IMR-90 (cell line): Measurements from ENCODE around the gene LYRM2. TPM values are rescaled to one million over a fixed set of nuclear protein-coding genes. Genes with fewer than 3 reads are reported as not detected.

Source experiments
- ATAC-seq: fragments of 200-7000 bp; cut with Tn5 transposase; 2 replicates; pipeline ENCODE4 v1.9.1; 2020; ENCODE audit warnings: low read depth, mild to moderate bottlenecking, moderate library complexity
- BruUV-seq: library from RNA; stranded (reverse); fragments of 400-500 nt; replicated peaks from 2 replicates; lab custom pipeline; 2021; lab: Mats Ljungman, UMichigan
- CTCF ChIA-PET: fragments of 300-600 bp; formaldehyde crosslinking; extraction: SDS; loops from one replicate; lab custom pipeline; 2021; ENCODE audit warnings: antibody characterized with exemption; lab: Yijun Ruan, JAX
- POLR2A ChIA-PET: fragments of 300-600 bp; sonication (Branson Sonifier 250); formaldehyde crosslinking; loops from one replicate; lab custom pipeline; 2022; ENCODE audit warnings: antibody characterized with exemption; ENCODE audit not compliant: unreplicated experiment; lab: Charles Lee
- DNase-seq: peaks from one replicate; pipeline ENCODE4 v3.0.0; 2013
- H2AFZ ChIP-seq: replicated peaks from 2 replicates; pipeline ENCODE3; 2013; ENCODE audit warnings: low read length, mild to moderate bottlenecking; ENCODE audit not compliant: poor library complexity
- H2AK5ac ChIP-seq: 2 replicates; pipeline ENCODE4 v1.6.1; 2013; ENCODE audit warnings: low read depth, low read length, inconsistent platforms
- H2AK9ac ChIP-seq: replicated peaks from 2 replicates; pipeline ENCODE3; 2013; ENCODE audit warnings: mild to moderate bottlenecking, low read depth, low read length, moderate library complexity; ENCODE audit not compliant: poor library complexity
- H2BK120ac ChIP-seq: 2 replicates; pipeline ENCODE4 v1.6.1; 2013; ENCODE audit warnings: low read depth, low read length, inconsistent platforms
- H2BK15ac ChIP-seq: 3 replicates; pipeline ENCODE4 v1.6.1; 2013; ENCODE audit warnings: low read depth, low read length, inconsistent platforms
- H2BK20ac ChIP-seq: 2 replicates; pipeline ENCODE4 v1.6.1; 2013; ENCODE audit warnings: low read depth, mild to moderate bottlenecking, inconsistent platforms, low read length, moderate library complexity
- H2BK5ac ChIP-seq: 2 replicates; pipeline ENCODE4 v1.6.1; 2013; ENCODE audit warnings: mild to moderate bottlenecking, low read depth, low read length, inconsistent platforms; ENCODE audit not compliant: poor library complexity, severe bottlenecking
- H3K14ac ChIP-seq: replicated peaks from 2 replicates; pipeline ENCODE4 v1.6.1; 2013; ENCODE audit warnings: low read depth, low read length, inconsistent platforms
- H3K18ac ChIP-seq: 2 replicates; pipeline ENCODE4 v1.6.1; 2013; ENCODE audit warnings: low read depth, low read length, control low read depth
- H3K23ac ChIP-seq: 2 replicates; pipeline ENCODE4 v1.6.1; 2013; ENCODE audit warnings: low read depth, low read length, inconsistent platforms
- H3K27ac ChIP-seq: 2 replicates; pipeline ENCODE4 v1.5.1; 2013; ENCODE audit warnings: mild to moderate bottlenecking, control low read depth, low read length; ENCODE audit not compliant: insufficient read depth
- H3K27me3 ChIP-seq: 2 replicates; pipeline ENCODE4 v1.6.1; 2013; ENCODE audit warnings: low read length; ENCODE audit not compliant: control insufficient read depth, insufficient read depth
- H3K36me3 ChIP-seq: 2 replicates; pipeline ENCODE4 v1.6.1; 2013; ENCODE audit warnings: low read length, mixed read lengths; ENCODE audit not compliant: control insufficient read depth, insufficient read depth
- H3K4ac ChIP-seq: 2 replicates; pipeline ENCODE4 v1.6.1; 2013; ENCODE audit warnings: low read depth, low read length, inconsistent platforms
- H3K4me1 ChIP-seq: 2 replicates; pipeline ENCODE4 v1.6.1; 2013; ENCODE audit warnings: low read length, mixed read lengths; ENCODE audit not compliant: control insufficient read depth, insufficient read depth
- H3K4me2 ChIP-seq: 2 replicates; pipeline ENCODE4 v1.6.1; 2013; ENCODE audit warnings: low read depth, mild to moderate bottlenecking, control low read depth, low read length, moderate library complexity
- H3K4me3 ChIP-seq: 2 replicates; pipeline ENCODE4 v1.5.1; 2013; ENCODE audit warnings: low read depth, mild to moderate bottlenecking, control low read depth, low read length, moderate library complexity; ENCODE audit not compliant: insufficient read depth
- H3K56ac ChIP-seq: 2 replicates; pipeline ENCODE4 v1.6.1; 2013; ENCODE audit warnings: low read length, inconsistent platforms; ENCODE audit not compliant: insufficient read depth; ENCODE audit errors: extremely low read depth
- H3K79me1 ChIP-seq, 2 experiments: 2 replicates each; pipeline ENCODE4 v1.6.1; 2013; ENCODE audit warnings: low read length in 2 of 2, inconsistent platforms in 1 of 2, low read depth in 1 of 2
- H3K9ac ChIP-seq: 2 replicates; pipeline ENCODE4 v1.6.1; 2013; ENCODE audit warnings: low read depth, low read length, control low read depth
- H3K9me1 ChIP-seq: 2 replicates; pipeline ENCODE4 v1.6.1; 2013; ENCODE audit warnings: low read length, inconsistent platforms; ENCODE audit not compliant: insufficient read depth
- H3K9me3 ChIP-seq: 2 replicates; pipeline ENCODE4 v1.6.1; 2013; ENCODE audit warnings: low read length; ENCODE audit not compliant: control insufficient read depth, insufficient read depth
- H4K20me1 ChIP-seq: 2 replicates; pipeline ENCODE4 v1.6.1; 2013; ENCODE audit warnings: low read length, inconsistent platforms; ENCODE audit not compliant: insufficient read depth
- H4K5ac ChIP-seq: 2 replicates; pipeline ENCODE4 v1.6.1; 2013; ENCODE audit warnings: mild to moderate bottlenecking, low read depth, low read length, control low read depth
- H4K8ac ChIP-seq, 2 experiments: 2 replicates each; pipeline ENCODE4 v1.6.1; 2013; ENCODE audit warnings: low read depth in 2 of 2, low read length in 2 of 2, control low read depth in 1 of 2, inconsistent platforms in 1 of 2
- H4K91ac ChIP-seq: 2 replicates; pipeline ENCODE4 v1.6.1; 2013; ENCODE audit warnings: low read depth, low read length, inconsistent platforms; ENCODE audit not compliant: insufficient read depth
- CHD1 ChIP-seq: IDR thresholded peaks from 2 replicates; pipeline ENCODE4 v1.6.1; 2012; ENCODE audit warnings: low read depth, low read length, improper control_type of control experiment
- CTCF ChIP-seq: conservative IDR thresholded peaks from 2 replicates; pipeline ENCODE4 v1.5.1; 2012; ENCODE audit warnings: mild to moderate bottlenecking, low read depth, low read length, improper control_type of control experiment
- FOS ChIP-seq: fragments of 150-350 bp; IDR thresholded peaks from 2 replicates; pipeline ENCODE4 v1.6.1; 2016; ENCODE audit warnings: low read depth, low read length
- MAZ ChIP-seq: IDR thresholded peaks from 2 replicates; pipeline ENCODE4 v1.6.1; 2012; ENCODE audit warnings: low read depth, mild to moderate bottlenecking, low read length, improper control_type of control experiment, moderate library complexity, borderline replicate concordance
- MXI1 ChIP-seq: IDR thresholded peaks from 2 replicates; pipeline ENCODE4 v1.6.1; 2012; ENCODE audit warnings: low read depth, mild to moderate bottlenecking, low read length, moderate library complexity, borderline replicate concordance
- NFE2L2 ChIP-seq: fragments of 150-350 bp; IDR thresholded peaks from 2 replicates; pipeline ENCODE4 v1.6.1; 2016; ENCODE audit warnings: low read depth, mild to moderate bottlenecking, low read length
- POLR2A ChIP-seq: IDR thresholded peaks from 2 replicates; pipeline ENCODE4 v1.6.1; 2012; ENCODE audit warnings: mild to moderate bottlenecking, low read depth, low read length
- RAD21 ChIP-seq: IDR thresholded peaks from 2 replicates; pipeline ENCODE4 v1.6.1; 2012; ENCODE audit warnings: low read length, improper control_type of control experiment
- RCOR1 ChIP-seq: IDR thresholded peaks from 2 replicates; pipeline ENCODE4 v1.6.1; 2012; ENCODE audit warnings: mild to moderate bottlenecking, low read length, improper control_type of control experiment; ENCODE audit not compliant: insufficient replicate concordance
- RFX5 ChIP-seq: IDR thresholded peaks from 2 replicates; pipeline ENCODE4 v1.8.0; 2012; ENCODE audit warnings: low read depth, mild to moderate bottlenecking, low read length, moderate library complexity
- WGBS, 2 experiments: methylation state at CpG; one replicate each; pipeline versions ENCODE4 v1.1.5 to v1.1.7; 2013; ENCODE audit warnings: missing lambda C conversion rate in 2 of 2; ENCODE audit not compliant: insufficient read length in 1 of 2; ENCODE audit errors: extremely low coverage in 2 of 2; 5-methylcytosine and 5-hydroxymethylcytosine counted together
- dilution Hi-C: fragments of 300-500 bp; cut with HindIII; formaldehyde crosslinking; loops from one replicate; pipeline ENCODE4 v1.14.3; 2018; ENCODE audit warnings: low sequenced_read_pairs; ENCODE audit not compliant: unreplicated experiment
- in situ Hi-C: fragments of 300-500 bp; cut with MboI; formaldehyde crosslinking; loops from 3 replicates; pipeline ENCODE4 v1.14.3; 2019; ENCODE audit warnings: low sequenced_read_pairs, inconsistent platforms, mixed read lengths
- intact Hi-C: fragments of 100-400 bp; cut with micrococcal nuclease; formaldehyde crosslinking; loops from 2 replicates; pipeline ENCODE4 v1.10.0; 2022
- polyA plus RNA-seq, 3 experiments: library from polyadenylated mRNA; depleted of rRNA; stranded (reverse); fragments of >200 nt; gene quantifications; 2 replicates each; pipeline ENCODE4 v1.2.3, GENCODE V29; 2012; ENCODE audit warnings: low replicate concordance in 1 of 3
- total RNA-seq: library from RNA; depleted of rRNA; stranded (reverse); fragments of >200 nt; gene quantifications from 2 replicates; pipeline ENCODE4 v1.2.3, GENCODE V29; 2012

LYRM2 gene
- total and polyA plus RNA-seq, 2 of the 4 experiments (the other 2 are of a cell fraction): 14.0 to 24.0 TPM

- dilution Hi-C loops: no loop called here
Observed at GRCh38 chr6:89547281-89547680, 91.3 kb downstream of the LYRM2 start.

More at GRCh38 chr6:89547281-89547680, 91.3 kb downstream of the LYRM2 start:
- no peak overlapping the region for H3K9ac ChIP-seq
- no peaks in the 10 kb centered on the region for H3K4me1 ChIP-seq
- H2AK5ac ChIP-seq: no peak overlapping the region
- H4K5ac ChIP-seq: no peak overlapping the region
- H2AK9ac ChIP-seq: no peak overlapping the region
- POLR2A ChIA-PET: no interaction called here
- H4K91ac ChIP-seq: no peak overlapping the region
- H3K18ac ChIP-seq: no peak overlapping the region
- intact Hi-C loops (no loop called here), in situ Hi-C loops (no loop called here)
- no peaks in the 10 kb centered on the region for H3K79me1 ChIP-seq
- WGBS, 2 experiments: no CpG with 5 or more reads among the region's 5 CpGs
- no peak overlapping the region for H2BK5ac ChIP-seq
- TF ChIP-seq RCOR1 (no peak), CHD1 (no peak), NFE2L2 (no peak), FOS (no peak), POLR2A (no peak), MXI1 (no peak), MAZ (no peak), RAD21 (no peak), RFX5 (no peak), CTCF (no peak)
- H3K4me3 ChIP-seq: no peak overlapping the region
- BruUV-seq: no TSS peak
- DNase-seq: no peak
- no peak overlapping the region for H3K56ac ChIP-seq
- H3K9me1 ChIP-seq: no peaks in the 10 kb centered on the region
- no peaks in the 10 kb centered on the region for H3K36me3 ChIP-seq
- H4K20me1 ChIP-seq: no peaks in the 10 kb centered on the region
- H3K27me3 ChIP-seq: no peaks in the 10 kb centered on the region
- H3K9me3 ChIP-seq: no peaks in the 10 kb centered on the region
- no peak overlapping the region for H2AFZ ChIP-seq
- no peak overlapping the region for H3K4ac ChIP-seq
- no peak overlapping the region for H3K14ac ChIP-seq
- no peak overlapping the region for H2BK20ac ChIP-seq
- H2BK120ac ChIP-seq: no peak overlapping the region
- H3K27ac ChIP-seq: no peak overlapping the region
- no peak overlapping the region for H4K8ac ChIP-seq
- no peak for ATAC-seq
- no peak overlapping the region for H2BK15ac ChIP-seq
- no peak overlapping the region for H3K23ac ChIP-seq
- CTCF ChIA-PET: no interaction called here
- no peak overlapping the region for H3K4me2 ChIP-seq
